CD1c-positive myeloid dendritic cell (primary cell): Measurements from ENCODE around the gene SMIM21.

Experiments
- DNase-seq: peaks from one replicate; pipeline ENCODE4 v3.0.0-alpha.2; 2016; ENCODE audit errors: extremely low spot score

SMIM21 gene

DNA sequence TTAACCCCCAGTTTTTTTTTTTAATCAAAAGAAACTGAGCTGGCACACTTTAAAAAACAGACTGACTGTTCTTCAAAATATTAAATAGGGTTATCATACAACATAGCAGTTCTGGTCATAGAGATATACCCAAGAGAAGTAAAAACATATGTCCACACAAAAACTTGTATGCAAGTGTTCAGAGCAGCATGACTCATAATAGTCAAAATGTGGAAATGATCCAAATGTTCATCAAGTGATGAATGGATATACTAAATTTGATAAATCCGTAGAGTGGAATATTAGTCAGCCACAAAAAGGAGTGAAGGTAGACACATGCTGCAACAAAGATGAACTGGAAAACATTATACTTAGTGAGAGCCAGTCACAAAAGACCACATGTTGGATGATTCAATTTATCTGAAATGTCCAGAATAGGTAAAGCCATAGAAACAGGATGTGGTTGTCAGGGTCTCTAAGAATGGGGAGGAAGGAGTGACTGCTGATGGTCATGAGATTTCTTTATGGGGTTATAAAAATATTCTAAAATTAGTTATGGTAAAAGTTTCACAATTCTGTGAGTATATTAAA, 5.1 kb downstream of the SMIM21 start:
- DNase-seq: no peak

DNA sequence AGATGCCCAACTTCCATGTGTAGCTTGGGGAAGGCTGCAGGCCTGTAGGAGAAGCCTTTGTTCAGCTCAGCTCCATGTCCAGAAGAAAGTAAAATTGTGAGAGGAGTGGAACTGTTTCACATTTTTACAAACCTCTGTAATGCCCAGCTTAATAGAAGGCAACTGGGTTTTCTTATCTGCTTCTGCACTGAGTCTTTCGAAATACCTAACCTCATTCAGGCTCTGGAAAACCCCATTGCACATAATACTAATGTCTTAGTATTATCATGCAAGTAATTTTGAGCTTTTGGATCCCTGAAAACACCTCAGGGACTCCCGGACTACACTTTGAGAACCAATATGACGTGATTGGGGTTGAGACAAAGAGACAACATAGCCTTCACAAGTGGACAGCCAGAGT, 5.8 kb downstream of the SMIM21 start:
- DNase-seq: no peak

DNA sequence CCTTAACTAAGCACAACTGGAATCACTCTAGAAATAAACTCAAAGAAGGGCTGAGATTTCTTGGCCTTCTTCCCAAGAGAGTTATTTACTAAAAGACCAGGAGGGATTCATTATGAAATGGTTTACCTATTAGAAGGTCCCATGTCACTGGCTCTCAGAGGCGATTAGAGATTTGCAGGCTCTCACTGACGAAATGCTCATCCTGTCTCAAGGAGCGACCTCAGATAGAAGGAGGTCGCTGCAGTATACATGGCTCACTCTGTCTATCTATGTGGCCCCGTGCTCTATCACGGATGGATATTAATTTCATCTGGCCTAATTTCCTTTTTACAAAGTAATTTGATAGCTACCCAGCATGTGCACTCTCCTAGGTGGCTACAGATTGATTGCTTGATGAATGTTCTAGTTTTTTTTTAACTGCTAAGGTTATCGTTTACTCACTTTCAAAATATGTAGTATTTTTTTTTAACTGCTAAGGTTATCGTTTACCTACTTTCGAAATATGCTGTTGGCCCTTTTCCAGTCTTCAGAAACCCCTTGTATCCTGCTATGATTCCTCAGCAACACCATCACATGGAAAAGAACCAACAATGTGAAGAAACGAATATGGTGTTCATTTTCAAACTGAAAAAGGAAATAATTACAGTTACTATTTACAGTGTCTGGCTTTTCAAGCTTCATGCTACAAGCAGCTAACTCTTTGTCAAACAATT, 9.1 kb downstream of the SMIM21 start:
- DNase-seq: no peak

DNA sequence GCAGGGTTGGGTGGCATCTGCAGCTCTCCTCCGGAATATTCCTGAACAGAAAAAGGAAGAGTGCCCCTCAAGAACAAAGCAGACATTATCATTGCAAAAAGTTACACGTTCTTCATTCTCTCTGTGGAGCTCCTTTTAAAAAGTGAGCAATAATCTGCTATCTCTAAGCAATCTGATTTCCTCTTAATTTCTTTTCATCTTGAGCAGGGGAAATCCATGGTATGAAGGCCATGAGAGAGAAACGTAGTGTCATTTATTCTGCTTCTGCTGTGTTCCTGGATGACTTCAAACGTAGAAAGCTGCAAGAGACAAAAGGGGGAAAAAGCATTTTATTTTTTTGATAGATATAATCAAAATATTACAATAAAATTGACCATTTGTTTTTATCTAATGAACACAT, 16.9 kb downstream of the SMIM21 start:
- DNase-seq: no peak

DNA sequence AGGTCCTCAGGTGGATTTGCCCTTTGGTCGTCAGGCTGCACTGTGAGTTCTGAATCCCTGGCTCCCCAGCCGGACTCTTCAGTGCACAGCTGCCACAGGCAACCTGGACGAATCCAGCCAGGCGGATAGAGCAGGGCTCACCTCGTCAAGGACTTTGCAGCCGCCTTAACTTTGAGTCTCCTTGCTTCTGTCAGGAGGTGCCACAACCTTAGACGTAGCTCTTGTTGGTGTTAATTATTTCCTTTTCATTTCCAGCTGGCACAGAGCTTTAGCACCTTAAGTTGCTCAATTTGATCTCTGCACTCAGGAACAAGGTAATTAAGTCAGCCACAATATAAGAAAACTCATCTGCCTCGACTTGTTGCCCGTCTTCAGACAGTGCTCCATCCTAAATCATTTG, 17.7 kb downstream of the SMIM21 start:
- no peak for DNase-seq

DNA sequence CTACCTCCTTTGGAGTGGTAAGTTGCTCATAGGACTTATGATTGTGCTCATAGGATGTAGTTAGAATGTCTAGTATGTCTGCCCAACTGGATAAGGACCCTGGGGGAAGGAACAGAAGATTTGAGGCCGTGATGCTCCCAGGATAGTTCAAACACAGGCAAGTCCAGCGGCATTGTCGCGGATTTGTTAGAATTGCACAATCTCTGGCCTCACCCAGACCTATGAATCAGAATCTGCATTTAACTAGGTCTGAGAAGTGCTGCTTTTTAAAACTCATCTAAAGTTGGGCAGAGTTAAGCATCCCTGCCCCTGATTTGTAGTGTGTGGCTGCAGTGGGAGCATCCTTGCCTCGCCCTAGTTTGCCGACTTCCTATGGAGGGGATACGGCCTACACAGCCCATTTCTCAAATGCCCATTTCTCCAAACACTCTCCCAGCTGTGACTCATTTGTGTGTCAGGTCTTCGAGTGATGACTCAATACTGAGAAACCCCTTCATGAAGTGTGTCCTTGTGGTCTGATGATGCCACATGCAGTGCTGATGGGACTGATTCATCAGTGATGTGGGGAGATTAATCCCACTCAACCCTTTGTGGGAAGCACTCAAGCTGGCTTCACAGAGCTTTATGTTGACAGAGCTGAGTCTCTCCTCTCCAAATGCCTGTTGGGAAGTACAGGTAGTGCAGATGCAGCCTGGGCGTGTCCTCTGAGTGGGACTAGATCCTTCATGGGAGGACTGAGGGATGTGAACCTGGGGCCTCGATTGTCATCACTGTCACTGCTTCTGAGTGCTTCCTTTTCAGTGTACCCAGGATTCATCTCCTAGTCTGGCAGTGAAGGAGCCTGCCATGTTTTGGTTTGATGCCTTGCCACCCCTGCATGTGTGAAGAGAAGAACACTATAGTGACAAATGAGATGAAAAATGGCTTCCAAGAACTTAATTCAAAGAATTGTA, 18.7 kb downstream of the SMIM21 start:
- no peak for DNase-seq

DNA sequence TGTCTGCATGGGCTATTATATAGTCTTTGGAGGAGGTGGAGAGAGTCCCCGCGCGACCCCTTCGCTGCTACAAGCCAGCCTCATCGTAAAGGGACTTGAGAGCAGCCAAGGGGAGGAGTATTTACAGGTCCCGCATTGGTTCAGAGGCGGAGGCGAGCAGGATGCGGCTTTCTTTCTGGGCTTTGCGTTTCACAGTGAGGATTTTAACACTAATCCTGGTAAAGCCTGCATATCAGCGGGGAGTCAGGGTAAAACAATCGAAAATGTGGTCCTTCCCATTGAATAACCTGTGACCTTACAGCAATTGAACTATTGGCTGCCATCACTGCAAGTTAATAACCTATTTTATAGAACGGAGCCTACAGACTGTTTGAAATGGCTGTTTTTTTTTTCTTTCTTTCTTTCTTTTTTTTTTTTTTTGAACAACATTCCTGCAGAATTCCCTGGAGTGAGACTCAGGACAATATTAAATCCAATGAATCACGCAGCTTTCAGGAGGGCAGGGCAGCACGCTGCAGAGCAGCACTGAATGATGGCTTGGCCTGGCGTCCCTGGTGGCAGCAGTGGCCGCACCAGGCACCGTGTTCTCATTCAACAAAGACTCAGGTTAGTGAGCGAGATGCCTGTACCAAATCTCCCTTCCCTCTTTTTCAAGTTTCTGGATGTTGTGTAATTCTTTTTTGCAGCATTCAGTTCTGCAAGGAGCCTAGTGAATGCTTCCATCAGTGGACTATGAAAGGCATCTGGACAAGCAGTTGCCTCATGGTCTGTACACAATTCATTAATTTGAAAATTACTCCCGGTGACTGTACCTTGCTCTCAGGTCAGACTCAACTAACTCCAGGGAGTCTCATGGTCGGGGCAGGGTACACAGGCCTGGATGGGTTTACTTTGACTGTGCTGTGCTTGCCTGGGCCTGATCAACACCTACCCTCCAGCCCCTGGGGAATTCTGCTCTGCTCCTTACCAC, 19.8 kb downstream of the SMIM21 start:
- no peak for DNase-seq

DNA sequence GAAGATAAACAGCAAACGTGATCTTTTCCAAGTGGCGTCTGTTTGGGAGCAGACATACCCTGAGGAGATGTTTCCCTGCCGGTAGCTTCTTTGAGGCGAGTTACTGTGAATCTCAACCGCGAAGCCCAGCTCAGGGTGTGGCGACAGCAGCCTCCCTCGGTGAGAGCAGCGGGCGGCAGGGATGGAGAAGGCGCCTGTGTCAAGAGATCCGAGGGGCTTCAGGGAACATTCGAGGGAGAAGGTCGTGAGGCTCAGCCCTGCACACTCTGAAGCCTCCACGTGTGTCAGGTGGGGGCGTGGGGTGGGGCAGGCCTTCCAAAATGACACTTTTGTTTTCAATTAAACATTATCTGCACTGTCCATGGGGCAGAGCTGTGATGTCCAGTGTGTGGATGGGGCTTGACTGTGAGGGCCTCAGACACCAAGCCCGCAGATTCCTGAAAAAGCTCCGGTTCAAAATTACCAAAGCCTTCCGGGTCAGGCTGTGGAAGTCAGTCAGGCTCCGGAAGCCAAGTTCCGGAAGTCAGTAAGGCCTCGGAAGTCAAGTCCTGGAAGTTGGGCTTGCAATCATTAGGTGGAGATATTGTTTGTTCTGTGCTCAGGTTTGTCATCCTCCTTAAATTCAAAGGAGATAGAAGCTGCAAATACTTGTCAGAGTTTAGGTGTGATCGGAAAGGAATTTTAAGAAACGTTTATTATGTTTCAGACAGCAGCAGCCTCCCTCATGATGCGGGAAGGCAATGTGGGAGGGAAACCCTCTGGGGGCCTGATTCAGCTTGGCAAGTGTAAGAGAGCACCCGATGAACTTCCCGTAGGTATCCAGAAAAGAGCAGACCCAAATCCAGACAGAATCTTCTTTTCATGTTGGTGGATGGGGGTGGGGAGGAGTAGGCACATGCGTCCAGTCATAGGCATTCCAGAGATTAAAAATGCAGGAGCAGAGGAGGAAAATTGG, 20.7 kb downstream of the SMIM21 start:
- no peak for DNase-seq

DNA sequence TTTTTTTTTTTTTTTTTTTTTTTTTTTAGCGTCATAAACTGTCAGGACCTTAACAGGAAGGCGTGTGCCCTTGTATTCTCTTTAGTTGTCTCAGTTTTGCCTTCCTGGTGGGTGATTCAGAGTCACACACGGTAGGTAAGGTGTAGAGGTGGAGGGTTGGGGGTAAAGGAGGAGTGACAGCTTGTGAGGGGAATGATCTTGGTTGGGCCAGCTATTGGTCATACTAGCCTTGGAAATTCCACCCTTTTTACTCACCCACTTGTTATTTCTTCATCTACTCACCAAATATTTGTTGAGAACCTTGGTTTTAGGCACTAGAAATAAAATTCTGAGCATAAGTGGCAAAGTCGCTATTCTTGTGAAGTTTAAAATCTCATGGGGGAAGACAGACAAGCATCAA, 22.2 kb downstream of the SMIM21 start:
- DNase-seq: no peak

DNA sequence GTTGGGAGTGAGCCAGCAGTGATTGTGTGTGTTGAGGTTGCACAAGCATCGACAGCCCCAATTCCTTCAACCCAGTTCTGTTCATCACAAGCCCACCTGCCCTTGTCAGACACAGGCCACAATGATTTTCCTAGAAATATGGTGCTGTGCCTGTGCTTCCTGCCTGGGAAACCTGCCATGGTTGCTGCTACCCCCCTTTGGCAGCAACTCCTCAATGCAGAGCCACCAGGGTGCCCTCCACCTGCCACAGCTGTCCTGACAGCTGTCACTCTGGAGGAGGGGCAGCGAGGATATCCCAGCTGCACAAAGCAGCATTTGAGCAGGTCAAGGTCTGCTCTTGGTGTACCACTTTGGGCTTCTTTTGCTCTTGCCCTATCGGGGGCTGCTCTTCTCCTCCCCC, 27.1 kb downstream of the SMIM21 start:
- no peak for DNase-seq

DNA sequence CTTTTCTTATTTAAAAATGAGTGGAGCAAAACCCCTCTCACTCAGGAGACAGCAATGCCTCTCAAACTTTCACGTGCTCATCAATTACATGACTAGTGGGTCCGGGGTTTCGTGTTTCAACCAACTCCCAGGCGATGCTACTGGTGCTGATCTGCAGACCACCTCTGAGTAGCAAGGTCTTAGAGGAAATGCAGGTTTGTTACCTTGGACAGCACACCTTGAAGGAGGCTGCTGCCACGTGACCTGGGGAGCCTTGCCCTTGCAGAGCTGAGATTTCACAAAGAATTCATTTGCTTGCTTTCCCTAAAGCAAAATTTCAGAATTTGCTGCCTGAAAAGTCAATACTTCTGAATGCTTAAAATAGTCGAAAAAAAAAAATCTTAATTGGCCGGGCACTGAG, 32.4 kb downstream of the SMIM21 start:
- no peak for DNase-seq

DNA sequence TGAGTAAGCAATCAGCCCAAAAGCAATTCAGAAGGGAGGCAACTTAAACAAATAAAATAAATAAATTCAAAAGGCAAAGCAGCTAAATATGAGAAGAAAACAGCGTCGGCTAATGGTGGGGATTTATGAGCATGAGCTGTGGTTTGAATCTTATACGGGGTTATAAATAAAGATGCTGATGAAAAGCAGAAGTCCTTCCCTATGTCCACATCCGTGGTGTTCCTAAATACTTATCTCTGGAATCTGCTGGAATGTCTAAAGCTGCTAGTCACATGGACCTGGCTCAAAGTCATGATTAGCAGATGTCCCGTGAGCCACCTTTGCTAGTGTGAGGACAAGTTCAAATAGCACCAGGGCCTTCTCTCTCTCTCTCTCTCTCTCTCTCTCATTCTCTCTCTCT, 33.8 kb downstream of the SMIM21 start:
- DNase-seq: no peak

DNA sequence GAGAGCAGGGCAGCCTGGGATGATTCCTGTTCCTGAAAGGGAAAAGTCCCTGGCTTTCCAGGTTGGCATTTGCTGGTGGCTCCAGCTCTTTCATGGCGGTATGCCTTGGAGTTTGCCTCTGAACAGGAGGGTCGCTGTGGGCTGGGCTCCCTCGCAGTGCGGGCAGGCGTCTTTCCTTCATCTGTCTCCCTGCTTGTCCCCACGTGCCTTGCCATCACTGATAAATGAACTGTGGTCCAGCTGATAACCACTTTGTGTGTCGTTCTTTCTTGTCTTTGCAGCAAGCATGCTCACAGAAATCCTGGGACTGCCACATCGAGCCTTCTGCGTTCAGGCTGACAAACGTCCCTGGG, 35.3 kb downstream of the SMIM21 start:
- DNase-seq: no peak

DNA sequence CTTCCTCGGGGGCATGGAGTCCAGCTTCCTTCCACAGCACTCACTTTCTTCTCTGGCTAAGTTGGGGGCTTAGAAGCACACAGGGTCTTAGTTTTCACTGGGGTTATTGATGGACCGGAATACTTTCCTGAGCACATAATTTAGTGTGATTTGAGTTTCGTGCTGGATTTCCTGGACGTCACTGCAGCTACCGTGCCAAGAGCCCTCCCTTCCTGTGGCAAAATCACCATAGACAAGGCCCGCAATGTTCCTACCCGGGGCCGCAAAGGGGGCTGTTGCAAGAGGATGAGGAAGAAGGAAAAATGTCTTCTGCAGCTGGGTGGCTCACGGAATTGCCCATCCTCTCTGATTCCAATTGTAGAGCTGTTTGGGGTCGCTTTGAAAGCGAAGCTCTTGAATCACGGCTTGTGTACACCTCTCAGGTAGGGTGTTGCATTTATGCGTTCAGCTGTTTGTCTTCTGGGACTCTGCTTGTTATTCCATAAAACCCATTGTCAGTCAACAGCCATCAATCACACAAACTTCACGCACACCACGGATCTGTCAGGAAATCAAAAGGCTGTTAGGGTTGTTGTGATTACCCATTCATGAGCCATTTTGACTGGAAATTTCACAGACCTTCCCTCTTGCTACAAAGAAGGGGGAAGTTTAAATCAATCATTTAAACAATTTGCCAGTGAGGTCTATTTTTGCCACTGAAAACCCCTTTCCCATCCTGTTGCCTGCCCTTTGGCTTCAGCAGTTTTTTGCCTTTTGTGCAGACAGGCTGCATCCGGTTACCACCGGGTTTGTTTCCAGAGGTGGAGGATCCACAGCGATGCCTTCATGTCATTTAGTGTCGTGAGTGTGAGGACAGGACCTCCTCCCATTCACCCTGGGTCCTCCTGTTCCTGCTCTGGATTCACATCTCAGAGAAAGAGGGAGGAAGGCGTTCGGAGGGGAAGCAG, 36.0 kb downstream of the SMIM21 start:
- DNase-seq: no peak

DNA sequence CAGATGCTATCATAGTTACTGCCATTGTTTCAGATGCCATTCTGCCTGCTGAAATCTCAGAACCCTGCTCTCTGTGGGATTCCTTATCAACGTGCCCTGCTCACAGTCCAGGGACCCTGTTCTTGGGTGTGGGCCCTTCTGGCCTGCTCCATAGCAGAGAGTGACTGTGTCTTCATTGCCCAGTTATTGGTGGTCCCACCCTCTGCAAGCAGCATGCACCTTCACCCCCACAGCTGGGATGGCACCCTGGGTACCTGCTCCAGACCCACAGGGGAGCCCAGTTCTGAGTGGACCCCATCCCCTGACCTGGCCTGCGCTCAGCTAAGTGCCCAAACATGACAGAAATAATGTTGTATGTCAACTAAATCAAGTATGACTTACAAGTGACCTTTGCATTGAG, 36.6 kb downstream of the SMIM21 start:
- no peak for DNase-seq

DNA sequence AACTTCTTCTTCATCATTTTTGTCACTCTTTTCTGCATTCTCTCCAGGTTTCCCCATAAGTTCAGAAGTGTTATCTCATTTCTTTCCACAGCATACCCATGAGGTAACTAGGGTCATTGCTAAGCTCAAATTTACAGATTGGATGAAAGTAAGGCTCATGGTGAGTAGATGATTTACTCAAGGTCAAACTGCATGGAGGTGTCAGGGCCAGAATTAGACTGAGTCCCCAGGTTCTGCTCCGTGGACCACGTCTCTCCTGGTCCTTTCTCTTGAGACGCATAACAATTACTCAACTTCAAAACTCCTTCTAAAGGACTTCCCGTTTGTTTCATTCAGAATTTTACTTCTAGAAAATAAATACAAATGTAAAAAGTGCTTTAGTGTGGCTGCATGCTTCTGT, 43.4 kb downstream of the SMIM21 start:
- no peak for DNase-seq

DNA sequence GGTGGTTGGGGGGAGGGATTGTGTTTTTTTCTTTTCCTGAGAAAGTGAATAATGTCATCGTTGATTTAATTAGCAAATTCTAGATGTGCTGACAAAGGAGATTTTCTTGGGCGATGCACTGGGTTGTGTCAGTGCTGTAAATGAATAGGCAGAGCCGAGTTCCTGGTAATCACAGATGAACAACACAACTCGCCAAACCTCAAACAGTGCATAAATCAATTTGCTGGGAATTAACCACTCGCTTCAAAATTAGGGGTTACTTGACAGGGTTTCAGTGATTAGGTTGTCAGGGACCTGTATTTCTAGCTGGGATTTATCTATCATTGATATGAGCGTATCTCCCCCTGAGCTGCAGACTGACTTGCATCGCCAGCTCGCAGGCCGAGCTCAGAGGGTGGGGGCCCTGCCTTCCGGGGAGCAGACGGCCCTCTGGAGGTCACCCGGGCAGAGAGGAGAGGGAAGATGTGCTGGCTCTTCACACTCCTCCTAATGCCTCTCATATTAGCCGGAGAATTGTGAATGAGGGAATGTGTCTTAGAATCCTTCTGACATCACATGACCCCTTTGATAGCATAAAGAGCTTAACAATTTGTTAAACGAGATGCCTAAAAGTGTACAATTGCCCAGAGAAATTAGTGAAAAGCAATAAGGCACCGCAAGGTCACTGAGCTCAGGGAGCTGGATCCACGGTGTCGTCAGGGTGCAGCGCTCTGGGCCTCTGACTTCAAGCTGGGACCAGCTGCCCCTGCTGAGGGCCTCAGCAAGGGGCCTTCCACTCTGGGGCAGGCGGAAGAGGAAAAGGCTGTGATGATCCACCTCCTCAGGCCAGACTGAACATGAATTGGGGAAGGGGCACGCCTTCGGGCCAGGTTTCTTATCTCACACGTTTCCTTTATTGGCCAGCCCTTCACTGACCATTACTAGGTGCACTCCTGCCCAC, 48.9 kb downstream of the SMIM21 start:
- DNase-seq: no peak

DNA sequence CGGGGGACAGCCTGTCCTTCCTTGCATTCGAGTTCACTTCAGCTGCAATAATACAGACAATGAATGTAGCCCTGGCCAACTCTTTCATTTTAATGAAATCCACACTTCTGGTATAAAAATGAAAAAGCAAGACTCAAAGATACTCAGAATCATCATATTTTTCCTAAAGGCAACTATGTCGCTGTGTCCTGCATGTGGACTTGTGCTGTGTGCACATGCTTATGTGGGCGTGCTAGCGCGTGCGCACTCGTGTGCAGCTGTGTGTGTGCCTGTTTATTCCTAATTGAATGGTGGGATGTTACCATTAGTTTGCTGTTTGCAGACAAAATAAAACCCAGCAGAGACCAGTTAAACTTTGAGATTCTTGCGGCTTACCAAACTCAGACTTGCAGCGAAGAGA, 49.6 kb downstream of the SMIM21 start:
- DNase-seq: no peak
